ENCODE results near the gene WEE2. TPM values are rescaled to one million over a fixed set of nuclear protein-coding genes. Genes with fewer than 3 reads are reported as not detected.
A peak's percentile ranks its signal among the peaks of the same experiment; 100 is the strongest.
"Not testable (repeated sequence)": the region's sequence is repeated elsewhere in the genome, so short reads cannot be mapped to it uniquely, and the experiment has no call there.

WEE2 gene
- total RNA-seq, 1 donor from 2014 or later: 0.36 TPM

- Mint-ChIP-seq H3K36me3 (ENCODE audit: insufficient read depth) (peaks cover 70% of the 10 kb centered on the region), H3K4me3 (ENCODE audit: low read depth) (no peak overlapping the region), H3K9me3 (ENCODE audit: low read depth) (peaks cover 33% of the 10 kb centered on the region), H3K27me3 (no peaks in the 10 kb centered on the region), H3K4me1 (ENCODE audit: low read depth) (no peaks in the 10 kb centered on the region), H3K27ac (no peak overlapping the region)
- DNase-seq (ENCODE audit: low spot score, unreplicated experiment): no peak
- peak; percentile 44 for TF ChIP-seq CTCF (IDR thresholded peaks at IDR 0.05; ENCODE audit: unreplicated experiment)
These were observed 44.5 kb downstream of the WEE2 start for GRCh38 chr7:141752634-141753033.

- H3K36me3 Mint-ChIP-seq (ENCODE audit: insufficient read depth): peaks cover 69% of the 10 kb centered on the region
- H3K27me3 Mint-ChIP-seq: no peaks in the 10 kb centered on the region
- no peak for DNase-seq (ENCODE audit: low spot score, unreplicated experiment)
- peaks cover 32% of the 10 kb centered on the region for H3K9me3 Mint-ChIP-seq (ENCODE audit: low read depth)
- H3K4me1 Mint-ChIP-seq (ENCODE audit: low read depth): no peaks in the 10 kb centered on the region
- no peak overlapping the region for H3K4me3 Mint-ChIP-seq (ENCODE audit: low read depth)
- H3K27ac Mint-ChIP-seq: no peak overlapping the region
- TF ChIP-seq CTCF (IDR thresholded peaks at IDR 0.05; ENCODE audit: unreplicated experiment): peak; percentile 35
These were observed 46.8 kb downstream of the WEE2 start for GRCh38 chr7:141754939-141755338.

GRCh38 chr7:141763797-141764196, 55.6 kb downstream of the WEE2 start, which contains the start of gene TAS2R3:
TSS of gene TAS2R3 (plus strand) at chr7:141764097. CDS start at chr7:141764159, 62 bp downstream.
- no peak for TF ChIP-seq CTCF (IDR thresholded peaks at IDR 0.05; ENCODE audit: unreplicated experiment)
- Mint-ChIP-seq H3K27me3 (no peaks in the 10 kb centered on the region), H3K36me3 (ENCODE audit: insufficient read depth) (peaks cover 37% of the 10 kb centered on the region), H3K4me1 (ENCODE audit: low read depth) (no peaks in the 10 kb centered on the region), H3K27ac (no peak within 1 kb of the TSS), H3K9me3 (ENCODE audit: low read depth) (no peaks in the 10 kb centered on the region), H3K4me3 (ENCODE audit: low read depth) (no peak within 1 kb of the TSS)
- no peak for DNase-seq (ENCODE audit: low spot score, unreplicated experiment)

GRCh38 chr7:141770083-141770583, 62.0 kb downstream of the WEE2 start:
- H3K9me3 Mint-ChIP-seq (ENCODE audit: low read depth); H3K4me1 Mint-ChIP-seq (ENCODE audit: low read depth); DNase-seq (ENCODE audit: low spot score, unreplicated experiment); H3K27me3 Mint-ChIP-seq; H3K27ac Mint-ChIP-seq; H3K4me3 Mint-ChIP-seq (ENCODE audit: low read depth): not testable (repeated sequence)
- H3K36me3 Mint-ChIP-seq (ENCODE audit: insufficient read depth): peaks cover 38% of the 10 kb centered on the region

GRCh38 chr7:141776374-141776773, 68.2 kb downstream of the WEE2 start, which contains the start of gene TAS2R4:
TSS of gene TAS2R4 (plus strand) at chr7:141776674. CDS start at chr7:141778489, 1,815 bp downstream.
- H3K4me3 Mint-ChIP-seq (ENCODE audit: low read depth): no peak within 1 kb of the TSS
- no peaks in the 10 kb centered on the region for H3K4me1 Mint-ChIP-seq (ENCODE audit: low read depth)
- H3K27ac Mint-ChIP-seq: no peak within 1 kb of the TSS
- DNase-seq (ENCODE audit: low spot score, unreplicated experiment): no peak
- H3K9me3 Mint-ChIP-seq (ENCODE audit: low read depth): peaks cover 11% of the 10 kb centered on the region
- H3K27me3 Mint-ChIP-seq: no peaks in the 10 kb centered on the region
- peaks cover 46% of the 10 kb centered on the region for H3K36me3 Mint-ChIP-seq (ENCODE audit: insufficient read depth)
- no peak for TF ChIP-seq CTCF (IDR thresholded peaks at IDR 0.05; ENCODE audit: unreplicated experiment)

Other genes with a start within 250 kb of the WEE2 start
- gene AGK, start 156.9 kb upstream of the WEE2 start, total RNA-seq: 25.6 and 30.0 TPM in 2 replicates
- gene DENND11, start 6.2 kb upstream of the WEE2 start, total RNA-seq: 52.3 and 52.8 TPM in 2 replicates
- 129 and 132 TPM in 2 replicates for gene SSBP1, start 30.0 kb downstream of the WEE2 start, total RNA-seq
- gene TAS2R3, start 55.7 kb downstream of the WEE2 start, total RNA-seq: 3.1 and 3.9 TPM in 2 replicates
- 2.4 and 3.7 TPM in 2 replicates for gene TAS2R4, start 68.3 kb downstream of the WEE2 start, total RNA-seq
- 5.0 and 6.4 TPM in 2 replicates for gene TAS2R5, start 81.9 kb downstream of the WEE2 start, total RNA-seq
- not detected in 2 replicates for gene PRSS37, start 133.1 kb downstream of the WEE2 start, total RNA-seq
- 0.31 TPM in 1 of 2 replicates, not detected in the other for gene OR9A4, start 208.0 kb downstream of the WEE2 start, total RNA-seq
- not detected in 2 replicates for gene CLEC5A, start 238.6 kb downstream of the WEE2 start, total RNA-seq